ENCODE measurements around the gene MTUS2.

The MTUS2 gene

DNA sequence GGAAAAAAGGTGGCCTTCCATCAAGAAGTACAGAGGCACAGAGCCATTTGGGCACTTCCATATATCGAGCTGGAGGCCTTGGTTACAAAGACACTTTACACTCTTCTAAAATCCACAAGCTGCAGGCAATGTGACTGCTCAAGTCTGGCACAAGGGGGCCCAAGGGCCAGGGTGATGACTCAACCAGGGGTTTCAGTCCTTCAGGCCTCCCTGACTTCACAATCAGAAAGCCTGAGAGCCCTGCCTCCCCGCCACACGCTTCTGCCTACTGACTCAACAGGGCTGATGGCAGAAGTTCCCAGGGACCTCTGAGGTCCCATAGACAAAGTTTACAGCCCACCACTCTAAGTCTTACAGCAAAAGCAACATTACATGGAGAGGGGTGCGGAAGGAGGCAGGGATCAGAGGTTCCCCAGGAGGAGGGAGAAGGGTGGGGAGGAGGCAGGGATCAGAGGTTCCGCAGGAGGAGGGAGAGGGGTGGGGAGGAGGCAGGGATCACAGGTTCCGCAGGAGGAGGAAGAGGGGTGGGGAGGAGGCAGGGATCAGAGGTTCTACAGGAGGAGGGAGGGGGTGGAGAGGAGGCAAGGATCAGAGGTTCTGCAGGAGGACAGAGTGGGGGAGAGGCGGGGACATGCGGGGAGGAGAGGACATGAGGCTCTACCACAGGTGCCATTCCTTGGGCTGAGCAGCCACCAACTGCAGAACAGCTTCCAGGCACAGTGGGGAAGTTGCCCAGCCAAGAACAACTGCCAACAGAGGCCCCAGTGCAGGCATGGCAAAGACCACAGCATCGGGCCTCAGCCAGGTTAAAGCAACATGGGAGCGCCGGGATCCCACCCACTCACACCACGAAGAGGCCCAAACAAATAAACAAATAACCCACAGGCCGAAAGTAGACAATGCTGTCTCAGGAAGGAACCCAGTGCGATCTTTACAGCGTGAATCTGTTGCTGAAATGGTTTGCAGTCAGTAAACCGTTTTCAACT lies 723.4 kb downstream of the MTUS2 start:
- no peak for DNase-seq
- Histone ChIP-seq H3K27me3 (replicated peaks; ENCODE audit: insufficient read depth, low read length) (no peaks in the 10 kb centered on the region), H2AFZ (ENCODE audit: low read length) (no peak overlapping the region), H3K9ac (ENCODE audit: low read length) (no peak overlapping the region), H3K4me3 (ENCODE audit: low read length) (no peak overlapping the region), H3K9me3 (replicated peaks; ENCODE audit: insufficient read depth, low read length) (no peaks in the 10 kb centered on the region), H3K9me2 (replicated peaks; ENCODE audit: insufficient read depth, low read length) (no peaks in the 10 kb centered on the region), H3K79me2 (ENCODE audit: low read length) (peaks cover 65% of the 10 kb centered on the region), H3K27ac (ENCODE audit: low read length) (no peak overlapping the region), H3K4me1 (ENCODE audit: low read length) (no peaks in the 10 kb centered on the region), H3K4me2 (ENCODE audit: low read depth, low read length) (no peak overlapping the region), H3F3A (ENCODE audit: insufficient read depth, low read length) (no peaks in the 10 kb centered on the region), H4K20me1 (ENCODE audit: insufficient read depth, low read length) (no peaks in the 10 kb centered on the region), H3K36me3 (replicated peaks; ENCODE audit: insufficient read depth, low read length) (no peaks in the 10 kb centered on the region)
- TF ChIP-seq EZH2 (optimal IDR thresholded peaks at IDR 0.05; ENCODE audit: low read depth, low read length) (no peak), EZH2phosphoT487 (IDR thresholded peaks at IDR 0.05; ENCODE audit: low read length) (no peak)
- TF ChIP-seq, protein P1, sequence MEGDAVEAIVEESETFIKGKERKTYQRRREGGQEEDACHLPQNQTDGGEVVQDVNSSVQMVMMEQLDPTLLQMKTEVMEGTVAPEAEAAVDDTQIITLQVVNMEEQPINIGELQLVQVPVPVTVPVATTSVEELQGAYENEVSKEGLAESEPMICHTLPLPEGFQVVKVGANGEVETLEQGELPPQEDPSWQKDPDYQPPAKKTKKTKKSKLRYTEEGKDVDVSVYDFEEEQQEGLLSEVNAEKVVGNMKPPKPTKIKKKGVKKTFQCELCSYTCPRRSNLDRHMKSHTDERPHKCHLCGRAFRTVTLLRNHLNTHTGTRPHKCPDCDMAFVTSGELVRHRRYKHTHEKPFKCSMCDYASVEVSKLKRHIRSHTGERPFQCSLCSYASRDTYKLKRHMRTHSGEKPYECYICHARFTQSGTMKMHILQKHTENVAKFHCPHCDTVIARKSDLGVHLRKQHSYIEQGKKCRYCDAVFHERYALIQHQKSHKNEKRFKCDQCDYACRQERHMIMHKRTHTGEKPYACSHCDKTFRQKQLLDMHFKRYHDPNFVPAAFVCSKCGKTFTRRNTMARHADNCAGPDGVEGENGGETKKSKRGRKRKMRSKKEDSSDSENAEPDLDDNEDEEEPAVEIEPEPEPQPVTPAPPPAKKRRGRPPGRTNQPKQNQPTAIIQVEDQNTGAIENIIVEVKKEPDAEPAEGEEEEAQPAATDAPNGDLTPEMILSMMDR (IDR thresholded peaks at IDR 0.05; ENCODE audit: low read length): no peak

DNA sequence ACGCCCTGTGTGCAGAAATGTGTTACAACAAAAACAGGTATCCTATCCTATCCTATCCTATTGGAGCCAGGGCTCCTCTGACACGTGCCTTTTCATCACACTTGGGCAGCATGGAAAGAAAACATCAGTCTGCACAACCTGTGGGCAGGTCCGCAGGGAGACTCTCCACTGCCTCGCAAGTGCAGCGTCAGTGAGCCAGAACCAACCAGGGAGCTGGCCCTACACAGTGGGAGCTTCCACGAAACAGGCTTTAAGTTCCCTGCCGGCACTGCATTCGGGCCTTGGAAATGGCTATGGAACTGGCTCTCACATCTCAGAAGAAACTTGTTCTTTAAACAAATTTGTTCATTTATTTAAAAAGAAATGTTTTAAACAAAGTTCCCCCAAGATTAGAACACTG lies 725.8 kb downstream of the MTUS2 start:
- H3K27ac ChIP-seq (ENCODE audit: low read length): no peak overlapping the region
- no peaks in the 10 kb centered on the region for H3K36me3 ChIP-seq (replicated peaks; ENCODE audit: insufficient read depth, low read length)
- H3F3A ChIP-seq (ENCODE audit: insufficient read depth, low read length): no peaks in the 10 kb centered on the region
- no peaks in the 10 kb centered on the region for H4K20me1 ChIP-seq (ENCODE audit: insufficient read depth, low read length)
- no peak overlapping the region for H3K4me2 ChIP-seq (ENCODE audit: low read depth, low read length)
- DNase-seq: no peak
- peaks cover 67% of the 10 kb centered on the region for H3K79me2 ChIP-seq (ENCODE audit: low read length)
- H2AFZ ChIP-seq (ENCODE audit: low read length): no peak overlapping the region
- H3K9me2 ChIP-seq (replicated peaks; ENCODE audit: insufficient read depth, low read length): no peaks in the 10 kb centered on the region
- H3K4me1 ChIP-seq (ENCODE audit: low read length): no peaks in the 10 kb centered on the region
- H3K27me3 ChIP-seq (replicated peaks; ENCODE audit: insufficient read depth, low read length): no peaks in the 10 kb centered on the region
- TF ChIP-seq EZH2phosphoT487 (IDR thresholded peaks at IDR 0.05; ENCODE audit: low read length) (no peak), EZH2 (optimal IDR thresholded peaks at IDR 0.05; ENCODE audit: low read depth, low read length) (no peak)
- TF ChIP-seq, protein P1 (IDR thresholded peaks at IDR 0.05; ENCODE audit: low read length): no peak
- no peak overlapping the region for H3K9ac ChIP-seq (ENCODE audit: low read length)
- H3K4me3 ChIP-seq (ENCODE audit: low read length): no peak overlapping the region
- H3K9me3 ChIP-seq (replicated peaks; ENCODE audit: insufficient read depth, low read length): no peaks in the 10 kb centered on the region

DNA sequence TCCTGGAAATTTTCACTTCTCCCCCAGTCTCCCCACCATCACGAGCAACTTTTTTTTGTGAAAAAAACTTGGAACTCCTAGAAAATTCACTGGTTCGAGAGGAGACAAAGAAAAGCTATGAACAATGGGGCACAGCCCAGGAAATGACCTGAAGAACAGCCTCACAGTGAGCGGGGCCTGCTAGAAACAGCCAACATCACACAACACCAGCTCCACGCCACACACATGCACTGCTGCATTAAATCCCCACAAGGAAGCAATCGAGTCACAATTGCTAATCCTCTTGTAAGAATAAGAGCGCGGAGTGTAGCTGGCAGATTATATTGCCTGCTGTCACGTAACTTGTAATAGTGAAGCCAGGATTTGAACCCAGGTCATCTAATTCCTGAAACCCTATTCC lies 726.5 kb downstream of the MTUS2 start:
- H3K9me2 ChIP-seq (replicated peaks; ENCODE audit: insufficient read depth, low read length): no peaks in the 10 kb centered on the region
- H2AFZ ChIP-seq (ENCODE audit: low read length): no peak overlapping the region
- H3K27ac ChIP-seq (ENCODE audit: low read length): no peak overlapping the region
- no peaks in the 10 kb centered on the region for H3F3A ChIP-seq (ENCODE audit: insufficient read depth, low read length)
- H3K4me3 ChIP-seq (ENCODE audit: low read length): no peak overlapping the region
- no peak overlapping the region for H3K4me2 ChIP-seq (ENCODE audit: low read depth, low read length)
- H3K36me3 ChIP-seq (replicated peaks; ENCODE audit: insufficient read depth, low read length): no peaks in the 10 kb centered on the region
- peaks cover 65% of the 10 kb centered on the region for H3K79me2 ChIP-seq (ENCODE audit: low read length)
- H3K9ac ChIP-seq (ENCODE audit: low read length): no peak overlapping the region
- H3K9me3 ChIP-seq (replicated peaks; ENCODE audit: insufficient read depth, low read length): no peaks in the 10 kb centered on the region
- H3K27me3 ChIP-seq (replicated peaks; ENCODE audit: insufficient read depth, low read length): no peaks in the 10 kb centered on the region
- H4K20me1 ChIP-seq (ENCODE audit: insufficient read depth, low read length): no peaks in the 10 kb centered on the region
- no peak for DNase-seq
- no peak for TF ChIP-seq EZH2phosphoT487 (IDR thresholded peaks at IDR 0.05; ENCODE audit: low read length)
- TF ChIP-seq EZH2 (optimal IDR thresholded peaks at IDR 0.05; ENCODE audit: low read depth, low read length): no peak
- TF ChIP-seq, protein P1 (IDR thresholded peaks at IDR 0.05; ENCODE audit: low read length): no peak
- no peaks in the 10 kb centered on the region for H3K4me1 ChIP-seq (ENCODE audit: low read length)

All from MM.1S (cell line).